GM10266 (cell line): ENCODE data around the gene CDKAL1.

Experiments
- DNase-seq: peaks from one replicate; pipeline ENCODE4 v3.0.0; 2012; ENCODE audit errors: extremely low spot score
- TF ChIP-seq, protein P1 (sequence below): IDR thresholded peaks from 2 replicates; pipeline ENCODE4 v1.5.1; 2012; ENCODE audit warnings: mild to moderate bottlenecking, low read depth; ENCODE audit not compliant: control insufficient read depth, insufficient read depth; ENCODE audit errors: missing control alignments

The CDKAL1 gene

DNA sequence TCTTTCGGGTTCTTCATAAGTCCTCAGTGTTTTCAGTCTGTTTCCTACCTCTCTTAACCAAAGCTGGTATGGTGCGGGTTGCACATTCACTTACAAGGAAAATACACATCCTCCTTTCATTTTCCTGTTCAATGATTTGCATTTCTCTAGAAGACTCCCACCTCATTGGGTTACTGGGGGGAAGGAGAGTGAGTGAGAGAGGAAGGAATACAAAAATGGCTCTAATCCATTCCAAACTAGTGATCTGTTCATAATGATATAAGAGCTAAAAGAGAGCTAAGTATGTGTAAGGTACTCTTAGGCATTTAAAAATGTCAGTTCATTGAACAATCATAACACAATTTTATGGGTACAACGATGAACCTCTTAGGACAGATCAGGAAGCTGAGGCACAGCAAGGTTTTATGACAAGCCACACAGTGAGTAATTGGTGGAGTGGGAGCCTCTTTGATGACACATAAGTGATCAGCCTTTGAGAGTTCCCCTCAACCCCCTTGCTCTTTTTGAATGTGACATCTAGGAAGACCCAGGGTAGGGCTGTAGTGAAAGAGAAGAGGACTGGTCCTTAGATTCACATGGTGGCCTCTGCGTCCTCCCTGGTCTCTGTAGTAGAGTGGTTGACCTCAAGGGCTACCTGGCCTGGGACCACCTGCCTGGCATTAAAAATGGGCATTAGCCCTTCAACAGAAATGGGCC lies 730.9 kb downstream of the CDKAL1 start:
- TF ChIP-seq, protein P1, sequence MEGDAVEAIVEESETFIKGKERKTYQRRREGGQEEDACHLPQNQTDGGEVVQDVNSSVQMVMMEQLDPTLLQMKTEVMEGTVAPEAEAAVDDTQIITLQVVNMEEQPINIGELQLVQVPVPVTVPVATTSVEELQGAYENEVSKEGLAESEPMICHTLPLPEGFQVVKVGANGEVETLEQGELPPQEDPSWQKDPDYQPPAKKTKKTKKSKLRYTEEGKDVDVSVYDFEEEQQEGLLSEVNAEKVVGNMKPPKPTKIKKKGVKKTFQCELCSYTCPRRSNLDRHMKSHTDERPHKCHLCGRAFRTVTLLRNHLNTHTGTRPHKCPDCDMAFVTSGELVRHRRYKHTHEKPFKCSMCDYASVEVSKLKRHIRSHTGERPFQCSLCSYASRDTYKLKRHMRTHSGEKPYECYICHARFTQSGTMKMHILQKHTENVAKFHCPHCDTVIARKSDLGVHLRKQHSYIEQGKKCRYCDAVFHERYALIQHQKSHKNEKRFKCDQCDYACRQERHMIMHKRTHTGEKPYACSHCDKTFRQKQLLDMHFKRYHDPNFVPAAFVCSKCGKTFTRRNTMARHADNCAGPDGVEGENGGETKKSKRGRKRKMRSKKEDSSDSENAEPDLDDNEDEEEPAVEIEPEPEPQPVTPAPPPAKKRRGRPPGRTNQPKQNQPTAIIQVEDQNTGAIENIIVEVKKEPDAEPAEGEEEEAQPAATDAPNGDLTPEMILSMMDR: no peak

DNA sequence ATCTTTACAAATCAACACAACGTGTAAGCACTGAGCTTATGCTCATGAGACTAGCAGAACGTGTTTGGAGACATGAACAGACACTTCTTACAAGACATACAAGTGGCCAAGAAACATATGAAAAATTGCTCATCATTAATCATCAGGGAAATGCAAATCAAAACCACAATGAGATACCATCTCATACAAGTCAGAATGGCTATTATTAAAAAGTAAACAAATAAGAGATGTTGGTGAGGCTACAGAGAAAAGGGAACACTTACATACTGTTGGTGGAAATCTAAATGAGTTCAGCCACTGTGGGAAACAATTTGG lies 731.4 kb downstream of the CDKAL1 start:
- DNase-seq: no peak
- TF ChIP-seq, protein P1: no peak

More for the DNA sequence above, 730.9 kb downstream of the CDKAL1 start:
- DNase-seq: no peak

DNA sequence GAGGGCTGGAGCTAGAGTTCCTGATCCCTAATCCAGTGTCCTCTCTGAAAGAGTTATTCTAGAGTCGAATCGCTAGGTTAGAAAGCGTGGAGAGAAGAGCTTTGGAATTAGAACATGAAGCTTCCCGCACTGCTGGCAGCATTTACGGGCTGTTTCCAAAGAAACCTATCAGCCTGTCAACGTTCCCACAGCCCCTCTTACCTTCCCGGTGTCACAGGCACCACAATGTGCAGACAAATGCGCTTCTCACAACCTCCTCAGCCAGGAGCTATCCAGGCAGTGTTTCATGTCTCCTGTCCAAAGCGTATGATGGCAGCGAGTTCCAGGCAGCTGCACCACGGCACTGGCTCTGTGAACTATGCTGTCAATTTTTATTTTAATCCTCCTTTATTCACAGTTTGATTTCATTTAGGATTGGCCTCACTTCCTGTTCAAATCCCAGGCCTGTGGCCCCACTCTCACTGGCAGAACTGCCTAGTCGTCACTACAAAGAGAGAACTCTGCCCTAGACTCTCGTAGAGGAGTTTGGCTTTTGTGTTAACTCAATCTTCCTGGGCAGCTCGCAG lies 736.5 kb downstream of the CDKAL1 start:
- no peak for DNase-seq
- TF ChIP-seq, protein P1: no peak

DNA sequence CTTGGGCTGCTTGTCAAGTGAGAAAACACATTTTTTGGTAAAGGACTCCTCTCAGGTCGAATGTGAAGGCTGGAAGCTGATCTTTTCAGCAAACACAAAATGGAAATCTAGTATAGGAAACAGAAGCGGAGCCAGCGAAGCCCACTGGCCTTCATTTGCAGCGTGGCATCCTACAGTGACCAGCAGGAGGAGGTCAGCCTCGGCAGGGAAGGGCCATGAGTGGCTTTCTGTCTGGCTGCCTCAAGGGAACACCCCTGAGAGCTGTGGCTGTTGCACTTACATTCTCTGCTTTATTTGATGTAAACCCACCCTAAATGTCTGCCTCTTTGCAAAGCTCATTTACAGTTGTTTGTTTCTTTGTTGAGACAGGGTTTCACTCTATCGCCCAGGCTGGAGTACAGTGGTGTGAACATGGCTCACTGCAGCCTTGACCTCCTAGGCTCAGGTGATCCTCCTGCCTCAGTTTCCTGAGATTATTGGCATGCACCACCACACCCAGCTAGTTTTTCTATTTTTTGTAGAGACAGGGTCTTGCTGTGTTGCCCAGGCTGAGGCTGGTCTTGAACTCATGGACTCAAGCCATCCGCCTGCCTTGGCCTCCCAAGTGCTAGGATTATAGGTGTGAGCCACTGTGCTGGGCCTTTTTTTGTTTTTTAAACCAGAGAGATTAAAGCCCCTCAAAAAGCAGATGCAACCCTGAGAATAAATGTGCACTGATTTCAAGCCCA lies 737.3 kb downstream of the CDKAL1 start:
- DNase-seq: no peak
- TF ChIP-seq, protein P1: no peak

DNA sequence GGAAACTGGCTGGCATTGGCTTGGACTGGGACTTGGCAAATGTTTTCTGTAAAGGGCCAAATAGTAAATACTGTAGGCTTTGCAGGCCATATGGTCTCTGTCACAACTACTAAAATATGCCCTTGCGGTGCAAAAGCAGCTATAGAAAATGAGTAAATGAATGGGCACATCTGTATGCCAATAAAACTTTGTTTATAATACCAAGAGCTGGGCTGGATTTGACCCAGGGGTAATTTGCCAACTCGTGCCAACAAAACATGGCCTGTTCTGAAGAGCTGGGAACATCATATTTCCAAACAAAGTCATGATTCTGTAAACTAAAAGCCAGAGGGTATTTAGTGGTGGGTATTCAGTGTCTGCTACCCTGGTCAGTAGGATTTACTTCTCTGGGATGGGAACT lies 739.2 kb downstream of the CDKAL1 start:
- TF ChIP-seq, protein P1: no peak
- DNase-seq: no peak

DNA sequence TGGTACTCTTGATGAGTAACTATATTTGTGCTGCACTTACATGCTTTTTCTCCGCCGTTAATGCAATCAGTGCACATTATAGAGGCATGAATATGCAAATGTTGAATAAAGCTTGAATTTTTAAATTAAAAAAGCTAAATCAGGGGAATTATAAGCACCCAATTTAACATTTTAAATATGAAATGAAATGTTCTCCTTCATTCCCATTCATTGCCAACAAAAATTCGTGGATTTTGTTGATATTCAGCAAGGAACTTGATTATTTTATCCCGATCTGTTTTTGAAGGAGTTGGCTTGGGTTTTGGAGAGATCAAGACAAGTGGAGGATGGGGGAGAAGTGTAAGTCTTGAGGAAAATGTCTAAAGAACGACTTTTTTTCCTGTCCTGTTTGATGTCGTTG lies 740.6 kb downstream of the CDKAL1 start:
- TF ChIP-seq, protein P1: no peak
- DNase-seq: no peak
